Suprapubic skin (tissue), 4 donors: Measurements from ENCODE around the gene CCDC69. TPM values are rescaled to one million over a fixed set of nuclear protein-coding genes. Genes with fewer than 3 reads are reported as not detected.
A peak's percentile ranks its signal among the peaks of the same experiment; 100 is the strongest.
"Not testable (repeated sequence)": the region's sequence is repeated elsewhere in the genome, so short reads cannot be mapped to it uniquely, and the experiment has no call there.

Experiments used
- DNase-seq, 2 donors: peaks; one replicate each; pipeline ENCODE4 v3.0.0-alpha.2; 2019; ENCODE audit warnings: low spot score in 2 of 2
- H3K27ac ChIP-seq: fragments of 200-600 bp; sonication (generic); one replicate; pipeline ENCODE4 v1.5.1; 2019
- H3K27me3 ChIP-seq: fragments of 200-600 bp; sonication (generic); one replicate; pipeline ENCODE4 v1.5.1; 2019
- H3K36me3 ChIP-seq: fragments of 200-600 bp; sonication (generic); one replicate; pipeline ENCODE4 v1.5.1; 2019
- H3K4me1 ChIP-seq: fragments of 200-600 bp; sonication (generic); one replicate; pipeline ENCODE4 v1.5.1; 2019
- H3K4me3 ChIP-seq: fragments of 200-600 bp; sonication (generic); one replicate; pipeline ENCODE4 v1.5.1; 2019; ENCODE audit warnings: mild to moderate bottlenecking
- H3K9me3 ChIP-seq: fragments of 200-600 bp; sonication (generic); one replicate; pipeline ENCODE4 v1.5.1; 2019
- CTCF ChIP-seq, 2 donors: fragments of 200-600 bp in 1 of 2; fragments of 450-650 bp in 1 of 2; sonication (generic) in 1 of 2; IDR thresholded peaks; one replicate each; pipeline ENCODE4 v1.5.1; 2016 to 2019; ENCODE audit warnings: antibody characterized with exemption in 2 of 2, mild to moderate bottlenecking in 1 of 2, moderate library complexity in 1 of 2
- EP300 ChIP-seq: sonication (generic); formaldehyde crosslinking; IDR thresholded peaks from one replicate; pipeline ENCODE4 v1.6.1; 2017; ENCODE audit warnings: antibody characterized with exemption
- POLR2A ChIP-seq, 2 donors: fragments of 450-650 bp; IDR thresholded peaks; one replicate each; pipeline ENCODE4 v1.6.1; 2017; ENCODE audit warnings: antibody characterized with exemption in 2 of 2, mild to moderate bottlenecking in 2 of 2, moderate library complexity in 2 of 2
- POLR2AphosphoS5 ChIP-seq, 3 donors: sonication (generic); formaldehyde crosslinking; IDR thresholded peaks; one replicate each; pipeline ENCODE4 v1.6.1; 2017; ENCODE audit warnings: antibody characterized with exemption in 3 of 3
- WGBS: methylation state at CpG from one replicate; pipeline ENCODE4 v1.1.5; 2018; 5-methylcytosine and 5-hydroxymethylcytosine counted together
- total RNA-seq, 4 donors: library from RNA; depleted of rRNA; stranded (reverse); fragments of >200 nt; gene quantifications; one replicate each; pipeline ENCODE4 v1.1.0, GENCODE V29; 2016

The CCDC69 gene
- total RNA-seq, 4 donors from 2014 or later, result 11.5 to 32.3 (median 26.8) TPM

GRCh38 chr5:151255621-151256286, 31.9 kb upstream of the CCDC69 start:
- no peak for TF ChIP-seq POLR2A (IDR thresholded peaks at IDR 0.05)
- no peak for TF ChIP-seq CTCF (IDR thresholded peaks at IDR 0.05)
- TF ChIP-seq POLR2AphosphoS5 (IDR thresholded peaks at IDR 0.05), result no peak
- no peak for TF ChIP-seq EP300
- Histone ChIP-seq H3K9me3 (no peaks in the 10 kb centered on the region), H3K27ac (no peak overlapping the region), H3K36me3 (peaks cover 3% of the 10 kb centered on the region), H3K27me3 (no peaks in the 10 kb centered on the region), H3K4me3 (no peak overlapping the region), H3K4me1 (peaks cover 60% of the 10 kb centered on the region)
- 64% methylated on average over 3 of the region's 3 CpGs for WGBS
- peak in 1 of 2 donors; percentile 20 for DNase-seq

GRCh38 chr5:151254990-151255389, 31.1 kb upstream of the CCDC69 start:
- Histone ChIP-seq H3K4me3 (peak overlapping the region; percentile 83), H3K27ac (peak overlapping the region; percentile 31), H3K4me1 (peaks cover 60% of the 10 kb centered on the region)
- H3K9me3 ChIP-seq, H3K36me3 ChIP-seq, H3K27me3 ChIP-seq: not testable (repeated sequence)
- peak in 1 of 2 donors; percentile 46 for DNase-seq
- 92% methylated on average over 5 of the region's 5 CpGs for WGBS

- WGBS, result 38% methylated on average over 1 of the region's 1 CpG
- TF ChIP-seq EP300 (no peak), POLR2AphosphoS5 (IDR thresholded peaks at IDR 0.05) (no peak), CTCF (IDR thresholded peaks at IDR 0.05) (no peak), POLR2A (IDR thresholded peaks at IDR 0.05) (no peak)
- Histone ChIP-seq H3K4me1 (peaks cover 58% of the 10 kb centered on the region), H3K36me3 (no peaks in the 10 kb centered on the region), H3K27ac (peak overlapping the region; percentile 31), H3K27me3 (no peaks in the 10 kb centered on the region), H3K9me3 (no peaks in the 10 kb centered on the region), H3K4me3 (peak overlapping the region; percentile 83)
- DNase-seq, result no peak
These were observed 30.7 kb upstream of the CCDC69 start for GRCh38 chr5:151254556-151254955.

GRCh38 chr5:151253605-151253950, 29.7 kb upstream of the CCDC69 start:
- 17% methylated on average over 5 of the region's 5 CpGs for WGBS
- H3K36me3 ChIP-seq, result no peaks in the 10 kb centered on the region
- TF ChIP-seq EP300 (no peak), POLR2AphosphoS5 (IDR thresholded peaks at IDR 0.05) (no peak), POLR2A (IDR thresholded peaks at IDR 0.05) (no peak), CTCF (IDR thresholded peaks at IDR 0.05) (no peak)
- H3K4me1 ChIP-seq, result peaks cover 49% of the 10 kb centered on the region
- H3K27me3 ChIP-seq, result no peaks in the 10 kb centered on the region
- DNase-seq, result peak in 1 of 2 donors; percentile 47
- no peaks in the 10 kb centered on the region for H3K9me3 ChIP-seq
- peak overlapping the region; percentile 83 for H3K4me3 ChIP-seq
- peak overlapping the region; percentile 85 for H3K27ac ChIP-seq

- WGBS, result under 1% methylated on average over 48 of the region's 52 CpGs
- Histone ChIP-seq H3K27me3 (no peaks in the 10 kb centered on the region), H3K27ac (peak within 1 kb of the TSS; percentile 85), H3K4me1 (peaks cover 43% of the 10 kb centered on the region), H3K9me3 (no peaks in the 10 kb centered on the region), H3K4me3 (peak within 1 kb of the TSS; percentile 83), H3K36me3 (no peaks in the 10 kb centered on the region)
- TF ChIP-seq POLR2AphosphoS5 (IDR thresholded peaks at IDR 0.05) (peak in 2 of 3 donors; percentile 73 to 88), CTCF (IDR thresholded peaks at IDR 0.05) (no peak), EP300 (no peak), POLR2A (IDR thresholded peaks at IDR 0.05) (peak in 1 of 2 donors; percentile 69)
- DNase-seq, result peak; percentile 100
These were observed 29.1 kb upstream of the CCDC69 start, which contains the start of gene GM2A for GRCh38 chr5:151252762-151253604. GM2A (plus strand) TSS chr5:151253185; CDS start chr5:151253217, 32 bp downstream.
